HepG2 (cell line): ENCODE measurements around the gene NCMAP.

Experiments
- CTCF ChIP-seq: sonication (generic); formaldehyde crosslinking; IDR thresholded peaks from 2 replicates; pipeline ENCODE4 v1.5.0; 2020; ENCODE audit warnings: mild to moderate bottlenecking, missing genetic modification reagents, moderate library complexity
- TRIM24 ChIP-seq: sonication (generic); formaldehyde crosslinking; IDR thresholded peaks from 2 replicates; pipeline ENCODE4 v1.8.0; 2022; ENCODE audit warnings: mild to moderate bottlenecking, missing genetic modification reagents

- TF ChIP-seq CTCF (CRISPR knock-in tag) (peak; percentile 50), TRIM24 (CRISPR knock-in tag) (peak; percentile 66; the same call in 1 of the 2 replicates)
These were observed 12.0 kb downstream of the NCMAP start for GRCh38 chr1:24567792-24568388.
